ENCODE measurements around the gene GALNT16. TPM values are rescaled to one million over a fixed set of nuclear protein-coding genes. Genes with fewer than 3 reads are reported as not detected.

GALNT16 gene
- total and polyA plus RNA-seq, 2 of the 8 experiments (the other 6 are each of a cell fraction or from before 2014, with no cell fraction given) = 5.4 to 6.3 TPM

DNA sequence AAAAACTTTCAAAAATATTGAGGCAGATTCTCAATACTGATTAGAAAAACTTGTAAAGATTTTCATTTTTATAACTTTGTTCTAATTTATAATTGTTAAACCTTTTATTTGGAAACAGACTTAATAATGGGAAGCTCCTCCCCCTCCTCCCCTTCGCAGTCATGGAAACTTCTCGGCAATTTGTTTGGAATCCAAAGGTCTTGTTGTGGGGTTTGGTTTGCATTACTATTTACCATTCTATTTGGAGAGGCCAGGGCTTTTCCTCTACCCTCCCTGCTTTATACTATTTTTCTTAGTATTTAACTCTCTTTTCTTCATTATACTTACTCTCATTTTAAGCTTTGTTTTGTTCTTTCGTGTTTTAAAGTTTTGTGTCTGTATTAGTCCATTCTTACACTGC lies 144.5 kb downstream of the GALNT16 start:
- Histone ChIP-seq H3K79me2 (ENCODE audit: control insufficient read depth in 1 of 2, insufficient read depth in 2 of 2, low read length in 2 of 2) (peaks cover 4 to 68% of the 10 kb centered on the region in 2 experiments), H3K23me2 (ENCODE audit: low read depth, low read length) (no peaks in the 10 kb centered on the region), H3K4me1 (replicated peaks in 1 of 4; ENCODE audit: control insufficient read depth in 3 of 4, insufficient read depth in 4 of 4, low read length in 3 of 4) (peaks cover 0 to 2% (median 0%) of the 10 kb centered on the region in 4 experiments; a peak in 1 of 7 replicates), H2BK15ac (ENCODE audit: low read length) (no peak overlapping the region), H3K9me3 (ENCODE audit: insufficient read depth in 2 of 2, low read depth in 1 of 2, low read length in 1 of 2) (no peaks in the 10 kb centered on the region), H3K27me3 (replicated peaks in 1 of 4; ENCODE audit: control insufficient read depth in 3 of 4, extremely low read depth in 1 of 4, insufficient read depth in 3 of 4, low read length in 3 of 4) (no peaks in the 10 kb centered on the region), H3K9ac (replicated peaks in 1 of 4; ENCODE audit: extremely low read depth in 1 of 4, low read depth in 3 of 4, low read length in 3 of 4) (no peak overlapping the region), H4K91ac (replicated peaks; ENCODE audit: insufficient read length, low read length) (no peak overlapping the region), H3K27ac (ENCODE audit: low read depth, low read length) (no peak overlapping the region), H3K4me3 (ENCODE audit: extremely low read depth in 1 of 4, insufficient read depth in 2 of 4, low read depth in 3 of 4, low read length in 4 of 4) (no peak overlapping the region), H3K23ac (ENCODE audit: insufficient read length) (no peak overlapping the region), H3K14ac (ENCODE audit: insufficient read length) (no peak overlapping the region), H3K36me3 (ENCODE audit: control insufficient read depth in 2 of 4, insufficient read depth in 4 of 4, low read length in 3 of 4) (no peaks in the 10 kb centered on the region), H2BK120ac (replicated peaks; ENCODE audit: low read depth, low read length) (no peak overlapping the region), H2AK5ac (ENCODE audit: low read depth, low read length) (no peak overlapping the region), H4K20me1 (replicated peaks in 1 of 2; ENCODE audit: control insufficient read depth in 1 of 2, insufficient read depth in 2 of 2, low read length in 2 of 2) (peaks cover 0 to 4% of the 10 kb centered on the region in 2 experiments), H2BK5ac (ENCODE audit: low read depth, low read length) (no peak overlapping the region), H2BK20ac (ENCODE audit: low read length) (no peak overlapping the region), H3K4me2 (ENCODE audit: insufficient read depth in 1 of 2, low read depth in 2 of 2, low read length in 2 of 2) (no peak overlapping the region), H3K18ac (ENCODE audit: extremely low read depth, low read length) (no peak overlapping the region), H3K56ac (replicated peaks; ENCODE audit: insufficient read length, low read depth, low read length) (no peak overlapping the region), H4K8ac (ENCODE audit: extremely low read depth, insufficient read depth, low read length) (no peak overlapping the region), H3K79me1 (ENCODE audit: low read depth, low read length) (peaks cover 4% of the 10 kb centered on the region; the same call in 1 of the 2 replicates), H2AFZ (ENCODE audit: low read length) (no peak overlapping the region), H2BK12ac (ENCODE audit: low read depth, low read length) (no peak overlapping the region), H3K4ac (replicated peaks; ENCODE audit: insufficient read length, low read depth, low read length) (no peak overlapping the region), H4K5ac (ENCODE audit: insufficient read length, low read depth, low read length) (no peak overlapping the region)
- 80% methylated on average over 3 of the region's 3 CpGs; no CpG with 5 or more reads in 1 of the 2 experiments for WGBS, 2 experiments (ENCODE audit: extremely low coverage in 1 of 2, insufficient coverage in 1 of 2, insufficient read length in 1 of 2, insufficient replicate concordance in 2 of 2, low coverage in 1 of 2, low lambda C conversion rate in 2 of 2, missing lambda C conversion rate in 1 of 2)
- ChIA-PET POLR2A (ENCODE audit: partially characterized antibody) (interaction anchor here (1.1 to 1.4 kb wide), 3 partner anchors 18 to 38 kb away, joined by 3 to 4 read pairs (median 3); no protein-coding TSS in a partner anchor), CTCF (ENCODE audit: partially characterized antibody) (interaction anchor here (1.2 kb wide), 1 partner anchor 56 kb away, joined by 3 read pairs; no protein-coding TSS in a partner anchor)
- TF ChIP-seq TBP (IDR thresholded peaks at IDR 0.05; ENCODE audit: low read depth, low read length) = no peak
- no peak for TF ChIP-seq SP1 (IDR thresholded peaks at IDR 0.05; ENCODE audit: low read depth, low read length)
- TF ChIP-seq CHD2 (IDR thresholded peaks at IDR 0.05; ENCODE audit: low read length) = no peak
- no peak for TF ChIP-seq BRCA1 (IDR thresholded peaks at IDR 0.05; ENCODE audit: low read depth, low read length)
- no peak for TF ChIP-seq TAF7 (optimal IDR thresholded peaks at IDR 0.05; ENCODE audit: borderline replicate concordance, low read depth, low read length)
- TF ChIP-seq CTBP2 (IDR thresholded peaks at IDR 0.05; ENCODE audit: borderline replicate concordance, insufficient read depth, insufficient read length, low read length) = no peak
- no peak for TF ChIP-seq YY1 (IDR thresholded peaks at IDR 0.05; ENCODE audit: low read depth, low read length)
- DNase-seq (ENCODE audit: low read depth in 1 of 2, low spot score in 2 of 2) = no peak
- FAIRE-seq = no peak

Measured in H1 (cell line).